Measurements from ENCODE around the gene COL7A1.

- no peak for TF ChIP-seq REST (IDR thresholded peaks at IDR 0.05; ENCODE audit: borderline replicate concordance)
- TF ChIP-seq RAD21 (conservative IDR thresholded peaks at IDR 0.05), result no peak
- no peak for TF ChIP-seq POLR2AphosphoS5 (IDR thresholded peaks at IDR 0.05)
- TF ChIP-seq, protein P1, sequence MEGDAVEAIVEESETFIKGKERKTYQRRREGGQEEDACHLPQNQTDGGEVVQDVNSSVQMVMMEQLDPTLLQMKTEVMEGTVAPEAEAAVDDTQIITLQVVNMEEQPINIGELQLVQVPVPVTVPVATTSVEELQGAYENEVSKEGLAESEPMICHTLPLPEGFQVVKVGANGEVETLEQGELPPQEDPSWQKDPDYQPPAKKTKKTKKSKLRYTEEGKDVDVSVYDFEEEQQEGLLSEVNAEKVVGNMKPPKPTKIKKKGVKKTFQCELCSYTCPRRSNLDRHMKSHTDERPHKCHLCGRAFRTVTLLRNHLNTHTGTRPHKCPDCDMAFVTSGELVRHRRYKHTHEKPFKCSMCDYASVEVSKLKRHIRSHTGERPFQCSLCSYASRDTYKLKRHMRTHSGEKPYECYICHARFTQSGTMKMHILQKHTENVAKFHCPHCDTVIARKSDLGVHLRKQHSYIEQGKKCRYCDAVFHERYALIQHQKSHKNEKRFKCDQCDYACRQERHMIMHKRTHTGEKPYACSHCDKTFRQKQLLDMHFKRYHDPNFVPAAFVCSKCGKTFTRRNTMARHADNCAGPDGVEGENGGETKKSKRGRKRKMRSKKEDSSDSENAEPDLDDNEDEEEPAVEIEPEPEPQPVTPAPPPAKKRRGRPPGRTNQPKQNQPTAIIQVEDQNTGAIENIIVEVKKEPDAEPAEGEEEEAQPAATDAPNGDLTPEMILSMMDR (IDR thresholded peaks at IDR 0.05; ENCODE audit: poor library complexity, severe bottlenecking), result no peak
- no peak for TF ChIP-seq TAF1 (IDR thresholded peaks at IDR 0.05; ENCODE audit: low read depth)
Observed at GRCh38 chr3:48596676-48597407, 1.7 kb upstream of the COL7A1 start.

Measured in neural cell (in vitro differentiated cells).